ENCODE data around the gene CD70. TPM values are rescaled to one million over a fixed set of nuclear protein-coding genes. Genes with fewer than 3 reads are reported as not detected.
"Not testable (repeated sequence)": the region's sequence is repeated elsewhere in the genome, so short reads cannot be mapped to it uniquely, and the experiment has no call there.

The CD70 gene, protein sequence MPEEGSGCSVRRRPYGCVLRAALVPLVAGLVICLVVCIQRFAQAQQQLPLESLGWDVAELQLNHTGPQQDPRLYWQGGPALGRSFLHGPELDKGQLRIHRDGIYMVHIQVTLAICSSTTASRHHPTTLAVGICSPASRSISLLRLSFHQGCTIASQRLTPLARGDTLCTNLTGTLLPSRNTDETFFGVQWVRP
- total RNA-seq: not detected
- long read RNA-seq: 0 reads

- intact Hi-C loops (cut with DNase I): no loop called here
- no peak for DNase-seq
- ATAC-seq: peak in 3 of 4 donors; percentile 23 to 38 (median 35)
- TF ChIP-seq, protein P1, sequence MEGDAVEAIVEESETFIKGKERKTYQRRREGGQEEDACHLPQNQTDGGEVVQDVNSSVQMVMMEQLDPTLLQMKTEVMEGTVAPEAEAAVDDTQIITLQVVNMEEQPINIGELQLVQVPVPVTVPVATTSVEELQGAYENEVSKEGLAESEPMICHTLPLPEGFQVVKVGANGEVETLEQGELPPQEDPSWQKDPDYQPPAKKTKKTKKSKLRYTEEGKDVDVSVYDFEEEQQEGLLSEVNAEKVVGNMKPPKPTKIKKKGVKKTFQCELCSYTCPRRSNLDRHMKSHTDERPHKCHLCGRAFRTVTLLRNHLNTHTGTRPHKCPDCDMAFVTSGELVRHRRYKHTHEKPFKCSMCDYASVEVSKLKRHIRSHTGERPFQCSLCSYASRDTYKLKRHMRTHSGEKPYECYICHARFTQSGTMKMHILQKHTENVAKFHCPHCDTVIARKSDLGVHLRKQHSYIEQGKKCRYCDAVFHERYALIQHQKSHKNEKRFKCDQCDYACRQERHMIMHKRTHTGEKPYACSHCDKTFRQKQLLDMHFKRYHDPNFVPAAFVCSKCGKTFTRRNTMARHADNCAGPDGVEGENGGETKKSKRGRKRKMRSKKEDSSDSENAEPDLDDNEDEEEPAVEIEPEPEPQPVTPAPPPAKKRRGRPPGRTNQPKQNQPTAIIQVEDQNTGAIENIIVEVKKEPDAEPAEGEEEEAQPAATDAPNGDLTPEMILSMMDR (IDR thresholded peaks at IDR 0.05): no peak
- no peak for TF ChIP-seq POLR2A (IDR thresholded peaks at IDR 0.05)
- WGBS (ENCODE audit: insufficient coverage, low coverage, low lambda C conversion rate, missing lambda C conversion rate): 0% methylated on average over 20 of the region's 35 CpGs
- H3K9me3 ChIP-seq: no peaks in the 10 kb centered on the region
- no peaks in the 10 kb centered on the region for H3K4me1 ChIP-seq
- H3K36me3 ChIP-seq: no peaks in the 10 kb centered on the region
- no peak within 1 kb of the TSS for H3K4me3 ChIP-seq
- no peak within 1 kb of the TSS for H3K27ac ChIP-seq
- H3K27me3 ChIP-seq: peaks cover 0 to 12% of the 10 kb centered on the region in 2 donors
Measured at GRCh38 chr19:6590827-6591319, at the start of gene CD70. Gene CD70, minus strand, starts transcription at chr19:6591150. Its CDS starts 148 bp downstream, at chr19:6591002.

DNA sequence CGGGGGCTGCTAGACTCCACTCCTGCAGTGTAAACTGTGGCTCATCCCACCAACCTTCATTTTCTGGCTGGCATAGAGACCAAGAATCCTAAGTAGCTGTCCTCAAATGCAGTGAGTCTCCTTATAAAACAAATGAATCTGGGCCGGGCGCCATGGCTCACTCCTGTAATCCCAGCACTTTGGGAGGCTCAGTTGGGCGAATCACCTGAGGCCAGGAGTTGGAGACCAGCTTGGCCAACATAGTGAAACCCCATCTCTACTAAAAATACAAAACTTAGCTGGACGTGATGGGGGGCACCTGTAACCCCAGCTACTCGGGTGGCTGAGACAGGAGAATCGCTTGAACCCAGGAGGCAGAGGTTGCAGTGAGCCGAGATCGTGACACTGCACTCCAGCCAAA lies 49.4 kb upstream of the CD70 start:
- H3K4me1 ChIP-seq; H3K27me3 ChIP-seq; intact Hi-C loops (cut with DNase I); ATAC-seq; DNase-seq; H3K4me3 ChIP-seq; H3K9me3 ChIP-seq; H3K36me3 ChIP-seq; H3K27ac ChIP-seq: not testable (repeated sequence)
- WGBS (ENCODE audit: insufficient coverage, low coverage, low lambda C conversion rate, missing lambda C conversion rate): 67% methylated on average over 4 of the region's 9 CpGs

DNA sequence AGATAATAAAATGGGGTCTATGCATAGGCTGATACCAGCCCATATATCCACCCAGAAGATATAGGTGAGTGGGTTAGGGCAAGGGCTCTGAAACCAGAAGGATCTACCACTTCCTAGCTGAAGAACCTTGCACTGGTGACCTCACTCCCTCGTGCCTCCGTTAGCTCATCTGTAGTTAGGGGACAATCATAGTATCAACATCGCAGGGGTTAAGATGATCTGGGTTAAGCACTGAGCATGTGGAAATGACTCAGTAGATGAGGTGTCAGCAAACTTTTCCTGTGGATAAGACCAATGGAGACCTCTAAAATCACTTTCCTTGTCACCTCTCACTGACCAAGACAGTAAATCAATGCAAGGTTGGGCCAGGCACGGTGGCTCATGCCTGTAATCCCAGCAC lies 48.5 kb upstream of the CD70 start:
- WGBS (ENCODE audit: insufficient coverage, low coverage, low lambda C conversion rate, missing lambda C conversion rate): no CpG with 5 or more reads among the region's 4 CpGs
- ATAC-seq (peak in 1 of 4 donors; percentile 22), DNase-seq (no peak)
- Histone ChIP-seq H3K27ac (no peak overlapping the region), H3K9me3 (no peaks in the 10 kb centered on the region), H3K36me3 (no peaks in the 10 kb centered on the region), H3K4me1 (no peaks in the 10 kb centered on the region), H3K27me3 (no peaks in the 10 kb centered on the region), H3K4me3 (no peak overlapping the region)
- TF ChIP-seq, protein P1 (IDR thresholded peaks at IDR 0.05): no peak
- no peak for TF ChIP-seq POLR2A (IDR thresholded peaks at IDR 0.05)
- intact Hi-C loops (cut with DNase I): loop anchor here (10.0 kb wide), 1 partner anchor 225 kb away; no protein-coding TSS in a partner anchor

DNA sequence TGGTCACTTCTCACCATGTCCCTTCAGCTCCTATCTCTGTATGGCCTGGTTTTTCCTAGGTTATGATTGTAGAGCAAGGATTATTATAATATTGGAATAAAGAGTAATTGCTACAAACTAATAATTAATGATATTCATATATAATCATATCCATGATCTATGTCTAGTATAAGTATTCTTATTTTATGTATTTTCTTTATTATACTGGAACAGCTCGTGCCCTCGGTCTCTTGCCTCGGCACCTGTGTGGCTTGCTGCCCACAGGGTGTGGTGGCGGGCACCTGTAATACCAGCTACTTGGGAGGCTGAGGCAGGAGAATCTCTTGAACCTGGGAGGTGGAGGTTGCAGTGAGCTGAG lies 42.5 kb upstream of the CD70 start:
- not testable (repeated sequence) for DNase-seq, H3K9me3 ChIP-seq, ATAC-seq, H3K4me3 ChIP-seq, H3K4me1 ChIP-seq, H3K36me3 ChIP-seq, H3K27ac ChIP-seq, H3K27me3 ChIP-seq
- intact Hi-C loops (cut with DNase I): loop anchor here (10.0 kb wide), 1 partner anchor 231 kb away; no protein-coding TSS in a partner anchor
- WGBS (ENCODE audit: insufficient coverage, low coverage, low lambda C conversion rate, missing lambda C conversion rate): 47% methylated on average over 3 of the region's 4 CpGs

- 43% methylated on average over 11 of the region's 26 CpGs for WGBS (ENCODE audit: insufficient coverage, low coverage, low lambda C conversion rate, missing lambda C conversion rate)
- intact Hi-C loops (cut with DNase I): loop anchor here (10.0 kb wide), 1 partner anchor 232 kb away; no protein-coding TSS in a partner anchor
- TF ChIP-seq, protein P1 (IDR thresholded peaks at IDR 0.05): peak; percentile 62 to 80 (median 76)
- H3K36me3 ChIP-seq, H3K27ac ChIP-seq, H3K4me3 ChIP-seq, H3K4me1 ChIP-seq, H3K9me3 ChIP-seq, H3K27me3 ChIP-seq: not testable (repeated sequence)
- peak; percentile 73 to 77 (median 77) for DNase-seq
- ATAC-seq: peak; percentile 30 to 56 (median 50)
Measured at GRCh38 chr19:6632747-6633455, 42.0 kb upstream of the CD70 start.
